H9 (cell line): Measurements from ENCODE around the gene CALN1. TPM values are rescaled to one million over a fixed set of nuclear protein-coding genes. Genes with fewer than 3 reads are reported as not detected.

Experiments
- DNase-seq: peaks from one replicate; pipeline ENCODE4 v3.0.0-alpha.2; 2017
- H2AFZ ChIP-seq: one replicate; pipeline ENCODE4 v1.6.1; 2013; ENCODE audit warnings: mild to moderate bottlenecking, low read length, control low read depth, moderate library complexity
- H2AK5ac ChIP-seq: 2 replicates; pipeline ENCODE4 v1.6.1; 2013; ENCODE audit warnings: low read length, control low read depth, mixed read lengths; ENCODE audit not compliant: insufficient read length
- H2BK120ac ChIP-seq: one replicate; pipeline ENCODE4 v1.6.1; 2013; ENCODE audit warnings: low read depth, mild to moderate bottlenecking, low read length, control low read depth, inconsistent platforms; ENCODE audit not compliant: poor library complexity, severe bottlenecking
- H2BK12ac ChIP-seq: 2 replicates; pipeline ENCODE4 v1.6.1; 2013; ENCODE audit warnings: low read length, control low read depth, mixed read lengths, low read depth; ENCODE audit not compliant: insufficient read length
- H2BK15ac ChIP-seq: 2 replicates; pipeline ENCODE4 v1.6.1; 2013; ENCODE audit warnings: low read depth, low read length, control low read depth
- H2BK20ac ChIP-seq: one replicate; pipeline ENCODE4 v1.6.1; 2013; ENCODE audit warnings: low read depth, mild to moderate bottlenecking, low read length, control low read depth, inconsistent platforms; ENCODE audit not compliant: poor library complexity, severe bottlenecking
- H2BK5ac ChIP-seq: 2 replicates; pipeline ENCODE4 v1.6.1; 2013; ENCODE audit warnings: low read length, control low read depth, mixed read lengths; ENCODE audit not compliant: insufficient read length
- H3K14ac ChIP-seq: 2 replicates; pipeline ENCODE4 v1.6.1; 2013; ENCODE audit warnings: low read length, control low read depth; ENCODE audit not compliant: insufficient read depth
- H3K18ac ChIP-seq: 2 replicates; pipeline ENCODE4 v1.6.1; 2013; ENCODE audit warnings: low read depth, mild to moderate bottlenecking, mixed read lengths, low read length, control low read depth; ENCODE audit not compliant: insufficient read length
- H3K23ac ChIP-seq: 2 replicates; pipeline ENCODE4 v1.6.1; 2013; ENCODE audit warnings: low read length, control low read depth, mixed read lengths, low read depth; ENCODE audit not compliant: insufficient read length
- H3K23me2 ChIP-seq: 2 replicates; pipeline ENCODE4 v1.6.1; 2013; ENCODE audit warnings: low read depth, mild to moderate bottlenecking, mixed read lengths, low read length, control low read depth; ENCODE audit not compliant: insufficient read length, poor library complexity, severe bottlenecking
- H3K27ac ChIP-seq: 2 replicates; pipeline ENCODE4 v1.5.1; 2013; ENCODE audit warnings: low read length, control low read depth, mixed read lengths, low read depth; ENCODE audit not compliant: insufficient read length
- H3K27me3 ChIP-seq: 2 replicates; pipeline ENCODE4 v1.6.1; 2013; ENCODE audit warnings: low read length, control low read depth, inconsistent platforms; ENCODE audit not compliant: insufficient read depth
- H3K4ac ChIP-seq: 2 replicates; pipeline ENCODE4 v1.6.1; 2013; ENCODE audit warnings: low read depth, mild to moderate bottlenecking, control low read depth, inconsistent platforms, low read length, moderate library complexity
- H3K4me1 ChIP-seq: 2 replicates; pipeline ENCODE4 v1.6.1; 2013; ENCODE audit warnings: low read length, control low read depth, inconsistent platforms; ENCODE audit not compliant: insufficient read depth
- H3K4me2 ChIP-seq: 2 replicates; pipeline ENCODE4 v1.6.1; 2013; ENCODE audit warnings: low read length, control low read depth, mixed read lengths; ENCODE audit not compliant: insufficient read length, insufficient read depth
- H3K56ac ChIP-seq: 2 replicates; pipeline ENCODE4 v1.6.1; 2013; ENCODE audit warnings: low read depth, mild to moderate bottlenecking, mixed read lengths, low read length, control low read depth; ENCODE audit not compliant: insufficient read length
- H3K79me1 ChIP-seq: 2 replicates; pipeline ENCODE4 v1.6.1; 2013; ENCODE audit warnings: low read depth, mild to moderate bottlenecking, moderate library complexity, low read length, control low read depth, inconsistent platforms; ENCODE audit not compliant: insufficient read depth, poor library complexity, severe bottlenecking
- H3K79me2 ChIP-seq: 2 replicates; pipeline ENCODE4 v1.6.1; 2013; ENCODE audit warnings: low read length, control low read depth, inconsistent platforms; ENCODE audit not compliant: insufficient read depth
- H3K9ac ChIP-seq: 2 replicates; pipeline ENCODE4 v1.6.1; 2013; ENCODE audit warnings: low read length, control low read depth, mixed read lengths; ENCODE audit not compliant: insufficient read length; ENCODE audit errors: extremely low read depth
- H3K9me3 ChIP-seq: one replicate; pipeline ENCODE4 v1.6.1; 2013; ENCODE audit warnings: low read depth, low read length, inconsistent platforms; ENCODE audit not compliant: control insufficient read depth
- H3T11ph ChIP-seq: one replicate; pipeline ENCODE4 v1.6.1; 2013; ENCODE audit warnings: mild to moderate bottlenecking, low read length, control low read depth, inconsistent platforms
- H4K20me1 ChIP-seq: one replicate; pipeline ENCODE4 v1.6.1; 2013; ENCODE audit not compliant: control insufficient read depth, insufficient read length, insufficient read depth
- H4K5ac ChIP-seq: 2 replicates; pipeline ENCODE4 v1.6.1; 2013; ENCODE audit warnings: low read depth, mild to moderate bottlenecking, mixed read lengths, low read length, control low read depth; ENCODE audit not compliant: insufficient read length
- H4K8ac ChIP-seq: replicated peaks from 2 replicates; pipeline ENCODE4 v1.6.1; 2013; ENCODE audit warnings: low read length, control low read depth, mixed read lengths, low read depth; ENCODE audit not compliant: insufficient read length
- H4K91ac ChIP-seq: 2 replicates; pipeline ENCODE4 v1.6.1; 2013; ENCODE audit warnings: low read depth, mild to moderate bottlenecking, moderate library complexity, mixed read lengths, low read length, control low read depth; ENCODE audit not compliant: insufficient read length
- H3K27ac Mint-ChIP-seq, 3 experiments: 2 replicates in 2 of 3; 3 replicates in 1 of 3; pipeline ENCODE4 v1.8.0; 2020 to 2021; ENCODE audit warnings: mixed read lengths in 3 of 3, mild to moderate bottlenecking in 1 of 3, moderate library complexity in 1 of 3
- H3K27me3 Mint-ChIP-seq: 2 replicates; pipeline ENCODE4 v1.8.0; 2021; ENCODE audit warnings: low read depth, mild to moderate bottlenecking, moderate library complexity, mixed read lengths
- H3K36me3 Mint-ChIP-seq, 3 experiments: 2 replicates in 2 of 3; 3 replicates in 1 of 3; pipeline ENCODE4 v1.8.0; 2020 to 2021; ENCODE audit warnings: low read depth in 3 of 3, mixed read lengths in 3 of 3; ENCODE audit not compliant: insufficient read depth in 1 of 3
- H3K4me1 Mint-ChIP-seq, 2 experiments: 2 replicates each; pipeline ENCODE4 v1.8.0; 2020; ENCODE audit warnings: mixed read lengths in 2 of 2
- H3K4me3 Mint-ChIP-seq, 2 experiments: 2 replicates in 1 of 2; 3 replicates in 1 of 2; pipeline ENCODE4 v1.8.0; 2020 to 2021; ENCODE audit warnings: mild to moderate bottlenecking in 2 of 2, mixed read lengths in 2 of 2, moderate library complexity in 1 of 2
- H3K9me3 Mint-ChIP-seq, 2 experiments: 2 replicates in 1 of 2; 3 replicates in 1 of 2; pipeline ENCODE4 v1.8.0; 2020; ENCODE audit warnings: mild to moderate bottlenecking in 2 of 2, mixed read lengths in 2 of 2, moderate library complexity in 1 of 2
- CTCF ChIP-seq: fragments of 200-600 bp; sonication (generic); conservative IDR thresholded peaks from 3 replicates; pipeline ENCODE4 v1.8.0; 2021; ENCODE audit warnings: antibody characterized with exemption, mild to moderate bottlenecking
- WGBS: extraction: QIAGEN DNeasy Blood & Tissue Kit; methylation state at CpG from one replicate; pipeline ENCODE4 v1.1.7; 2013; ENCODE audit warnings: missing lambda C conversion rate, low lambda C conversion rate, mixed read lengths; ENCODE audit not compliant: insufficient read length; ENCODE audit errors: extremely low coverage; 5-methylcytosine and 5-hydroxymethylcytosine counted together
- total RNA-seq: library from RNA; stranded (reverse); gene quantifications from 2 replicates; pipeline ENCODE4 v1.2.1, GENCODE V29; 2021

CALN1 gene
- total RNA-seq, 1 experiment from 2014 or later: 2.8 TPM

GRCh38 chr7:72019436-72019835 is 392.7 kb downstream of the CALN1 start:
- WGBS: no CpG with 5 or more reads among the region's 2 CpGs
- Histone ChIP-seq H3K9ac (no peak overlapping the region), H3T11ph (no peak overlapping the region), H3K23me2 (no peaks in the 10 kb centered on the region), H3K56ac (no peak overlapping the region), H3K4ac (no peak overlapping the region), H2BK120ac (no peak overlapping the region), H4K91ac (no peak overlapping the region), H3K79me1 (no peaks in the 10 kb centered on the region), H2BK20ac (no peak overlapping the region), H3K4me1 (no peaks in the 10 kb centered on the region), H3K4me2 (no peak overlapping the region), H4K5ac (no peak overlapping the region), H3K18ac (no peak overlapping the region), H2BK15ac (no peak overlapping the region), H3K23ac (no peak overlapping the region), H2AK5ac (no peak overlapping the region), H3K9me3 (no peaks in the 10 kb centered on the region), H4K20me1 (no peaks in the 10 kb centered on the region), H3K27me3 (no peaks in the 10 kb centered on the region), H2AFZ (no peak overlapping the region), H4K8ac (no peak overlapping the region), H3K27ac (no peak overlapping the region), H2BK5ac (no peak overlapping the region), H3K14ac (no peak overlapping the region), H3K79me2 (peaks cover 2% of the 10 kb centered on the region; the same call in 1 of the 2 replicates), H2BK12ac (no peak overlapping the region)
- no peaks in the 10 kb centered on the region; a peak in 1 of 5 replicates for H3K9me3 Mint-ChIP-seq
- no peaks in the 10 kb centered on the region; a peak in 2 of 7 replicates for H3K36me3 Mint-ChIP-seq
- no peaks in the 10 kb centered on the region for H3K27me3 Mint-ChIP-seq
- H3K4me1 Mint-ChIP-seq: no peaks in the 10 kb centered on the region
- no peak for DNase-seq
- no peak for TF ChIP-seq CTCF
- H3K4me3 Mint-ChIP-seq: no peak overlapping the region
- H3K27ac Mint-ChIP-seq: no peak overlapping the region
